ENCODE measurements around the gene CDH6.

Gene CDH6

DNA sequence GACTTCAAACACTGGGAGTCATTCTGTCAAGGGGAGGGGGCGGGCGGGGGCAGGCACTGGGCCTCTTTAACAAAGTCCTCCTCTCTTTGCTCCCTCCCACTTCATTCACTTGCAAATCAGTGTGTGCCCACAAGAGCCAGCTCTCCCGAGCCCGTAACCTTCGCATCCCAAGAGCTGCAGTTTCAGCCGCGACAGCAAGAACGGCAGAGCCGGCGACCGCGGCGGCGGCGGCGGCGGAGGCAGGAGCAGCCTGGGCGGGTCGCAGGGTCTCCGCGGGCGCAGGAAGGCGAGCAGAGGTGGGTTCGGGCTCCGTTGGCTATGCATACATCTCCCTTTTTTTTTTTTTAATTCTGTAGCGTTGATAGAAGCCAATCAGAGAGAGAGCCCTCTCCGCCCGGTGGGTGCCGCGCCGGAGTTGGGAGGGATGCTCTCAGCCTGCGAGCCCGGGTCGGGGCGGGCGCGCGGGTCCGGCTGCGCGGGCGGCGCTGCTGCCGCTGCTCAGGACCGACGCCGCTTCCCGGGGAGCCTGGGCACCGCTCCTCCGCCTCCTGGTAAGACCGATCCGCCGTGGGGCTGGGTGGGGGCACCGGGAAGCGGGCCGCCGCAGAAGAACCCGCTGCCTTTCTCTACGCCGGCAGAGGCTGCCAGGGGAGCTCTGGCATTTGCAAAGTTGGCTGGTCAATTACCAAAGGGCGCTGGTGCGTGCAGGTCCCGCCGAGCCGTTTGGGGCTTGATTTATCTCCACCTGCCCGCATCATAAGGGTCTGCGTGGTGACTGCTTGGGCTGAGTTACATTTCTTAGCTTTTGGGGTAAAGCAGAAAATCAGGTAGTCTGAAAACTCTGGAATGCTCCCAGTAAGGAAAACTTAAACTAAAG lies at the start of gene CDH6:
CDH6 (plus strand) TSS at position 96 of the 877 bp plus-strand sequence. CDS start 73,788 bp downstream, outside the sequence.
- no peak for DNase-seq (ENCODE audit: low read depth in 3 of 3)

DNA sequence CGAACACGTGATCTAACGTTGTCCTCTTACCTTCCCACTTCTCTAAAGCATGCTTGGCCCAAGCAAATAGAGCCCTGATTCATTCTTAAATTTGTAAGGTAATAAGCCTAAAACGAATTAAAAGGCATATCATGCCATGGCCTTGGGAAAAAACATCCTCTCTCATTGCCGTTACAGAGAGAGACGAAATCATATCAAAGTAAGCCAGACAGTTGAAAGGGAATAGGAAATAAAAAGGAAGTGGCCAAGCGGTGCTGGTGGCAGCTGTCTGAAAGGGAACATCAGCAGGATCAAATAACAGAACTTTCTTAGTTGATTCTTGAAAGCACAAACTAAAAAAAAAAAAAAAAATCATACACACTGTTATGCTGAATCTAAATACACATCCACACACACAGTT lies 49.1 kb upstream of the CDH6 start:
- DNase-seq (ENCODE audit: low read depth in 3 of 3) = no peak

DNA sequence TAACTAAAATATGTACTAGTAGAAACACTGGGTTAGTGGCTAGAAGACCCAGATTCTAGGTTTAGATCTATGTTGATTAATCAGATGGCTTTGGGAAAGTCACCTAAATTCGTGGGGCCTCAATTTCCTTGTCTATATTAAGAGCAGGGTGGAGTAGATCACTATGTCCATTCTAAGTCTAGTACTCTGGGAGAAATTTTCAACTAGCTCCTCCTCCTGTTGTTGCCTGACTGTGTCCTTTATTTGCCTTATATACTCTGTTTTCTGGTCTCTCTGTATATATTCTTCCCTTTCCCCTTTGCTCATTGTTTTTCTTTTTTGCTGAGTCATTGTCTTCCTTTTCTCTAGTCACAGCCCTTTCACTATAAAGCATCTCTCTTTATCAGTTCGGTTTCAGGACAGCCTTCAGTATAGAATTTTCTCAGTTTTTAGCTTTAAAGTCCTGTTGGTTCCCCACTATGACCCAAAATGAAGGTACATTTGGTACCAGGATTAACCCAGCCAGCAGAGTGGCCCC lies 44.5 kb upstream of the CDH6 start:
- no peak for DNase-seq (ENCODE audit: low read depth in 3 of 3)

DNA sequence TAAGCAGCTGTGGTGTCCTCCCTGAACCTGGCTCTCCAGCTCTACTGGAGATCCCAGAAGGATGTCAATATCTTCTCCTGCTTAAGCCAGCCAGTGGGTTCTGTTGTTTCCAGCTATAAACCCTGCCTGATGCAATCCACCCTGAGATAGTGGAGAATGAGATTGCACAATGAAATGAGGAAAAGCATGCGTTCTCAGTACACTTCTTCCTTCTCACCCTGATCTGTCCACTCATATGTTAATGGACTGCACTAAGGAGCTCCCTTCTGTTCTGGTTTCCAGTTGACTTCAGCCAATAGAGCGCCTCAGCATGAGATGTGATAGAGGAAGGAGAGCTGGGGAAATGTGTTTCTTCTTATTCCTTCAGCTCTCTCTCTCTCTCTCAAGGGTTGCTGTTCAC lies 40.0 kb upstream of the CDH6 start:
- DNase-seq (ENCODE audit: low read depth in 3 of 3) = no peak

DNA sequence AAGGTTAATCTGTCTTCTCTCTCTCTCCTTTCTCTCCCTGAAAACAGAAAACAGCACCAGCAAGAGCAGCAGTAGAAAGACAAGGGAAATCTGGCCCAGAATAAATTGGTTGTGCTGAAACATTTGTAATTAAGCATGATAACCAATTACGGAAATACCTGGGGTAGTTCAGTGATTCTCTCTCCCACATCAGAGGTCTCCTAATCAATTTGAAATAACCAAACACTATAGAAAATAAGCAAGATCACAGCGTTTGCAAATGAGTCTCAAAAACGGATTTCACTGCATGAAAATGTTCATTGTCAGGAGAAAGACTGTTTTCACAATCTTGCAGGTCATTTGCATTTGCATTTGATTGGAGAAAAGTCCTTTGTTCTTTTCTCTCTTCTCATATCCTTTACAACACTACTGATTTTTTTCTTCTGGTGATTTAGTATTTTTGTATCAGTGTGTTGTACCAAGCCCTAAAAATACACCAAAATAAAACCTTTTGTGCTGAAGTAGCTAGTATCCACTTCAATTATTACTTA lies 36.8 kb upstream of the CDH6 start:
- no peak for DNase-seq (ENCODE audit: low read depth in 3 of 3)

DNA sequence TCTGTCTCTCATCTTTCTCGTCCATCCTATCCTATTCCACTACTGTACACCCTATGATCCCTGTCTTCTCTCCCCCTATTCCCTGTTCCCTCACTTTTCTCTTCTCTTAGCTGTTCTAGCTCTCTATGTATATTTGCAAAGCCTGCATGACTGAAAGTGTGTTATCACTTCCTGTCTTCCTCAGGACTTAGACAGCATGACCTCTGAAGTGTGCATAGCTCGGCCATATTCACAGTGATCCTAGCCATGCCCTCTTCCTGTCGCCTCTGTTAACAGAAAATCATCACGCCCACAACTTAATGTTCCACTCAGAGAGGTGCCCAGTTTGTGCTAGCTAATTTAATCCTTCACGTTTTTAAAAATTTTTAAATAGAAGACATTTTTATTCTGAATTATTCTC lies 35.8 kb upstream of the CDH6 start:
- DNase-seq (ENCODE audit: low read depth in 3 of 3) = no peak

DNA sequence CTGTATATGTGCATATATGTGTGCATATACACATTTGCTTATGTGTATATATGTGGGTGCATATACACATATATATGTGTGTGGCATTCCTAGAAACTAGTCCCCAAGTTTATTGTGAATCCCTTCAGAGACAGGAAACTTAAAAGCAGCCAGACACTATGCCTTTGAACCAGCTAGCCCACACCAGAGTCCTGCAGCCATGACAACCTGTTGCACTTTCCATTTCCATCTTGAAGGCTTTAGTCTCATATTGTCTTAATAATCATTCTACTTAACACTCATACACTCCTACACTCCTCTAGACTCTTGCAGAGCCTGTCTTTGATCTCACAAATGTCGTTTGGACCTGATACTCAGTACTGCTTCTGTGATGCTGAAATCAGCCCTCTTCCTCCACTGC lies 34.8 kb upstream of the CDH6 start:
- DNase-seq (ENCODE audit: low read depth in 3 of 3) = no peak

DNA sequence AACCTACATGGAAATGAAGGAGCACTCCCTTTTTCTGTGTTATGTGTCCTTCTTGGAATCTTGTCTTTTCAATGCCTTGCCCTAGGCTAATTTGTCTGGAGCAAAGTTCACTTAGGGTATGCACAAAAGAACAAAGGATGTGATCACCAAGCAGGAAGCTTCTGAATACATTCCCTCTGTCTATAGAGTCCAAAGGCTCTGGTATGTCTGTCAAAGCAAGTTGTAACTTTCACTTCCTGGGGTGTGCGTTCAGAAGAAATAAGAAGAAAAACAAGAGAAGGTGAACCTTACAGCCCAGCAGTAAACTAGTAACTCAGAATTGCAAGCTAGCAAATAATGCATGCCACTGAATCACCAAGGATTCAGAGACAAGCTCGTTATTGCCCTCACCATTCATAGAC lies 31.7 kb upstream of the CDH6 start:
- DNase-seq (ENCODE audit: low read depth in 3 of 3) = no peak

DNA sequence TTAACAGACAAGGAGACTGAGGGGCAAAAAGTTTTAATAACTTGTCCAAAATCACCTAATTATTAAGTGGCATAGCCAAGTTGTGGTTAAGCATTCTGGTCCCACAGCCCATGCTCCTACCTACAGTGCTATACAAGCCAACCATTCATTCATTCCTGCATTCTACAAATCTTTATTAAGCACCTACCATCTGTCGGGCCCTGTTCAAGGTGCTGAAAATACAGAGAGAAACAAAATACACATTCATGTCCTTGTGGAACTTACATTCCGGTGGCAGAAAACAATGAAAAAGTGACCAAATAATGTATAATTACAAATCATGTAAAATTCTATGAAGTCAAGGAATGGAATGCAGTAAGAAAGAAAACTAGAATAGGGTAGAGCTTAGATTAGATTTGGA lies 27.8 kb upstream of the CDH6 start:
- no peak for DNase-seq (ENCODE audit: low read depth in 3 of 3)

DNA sequence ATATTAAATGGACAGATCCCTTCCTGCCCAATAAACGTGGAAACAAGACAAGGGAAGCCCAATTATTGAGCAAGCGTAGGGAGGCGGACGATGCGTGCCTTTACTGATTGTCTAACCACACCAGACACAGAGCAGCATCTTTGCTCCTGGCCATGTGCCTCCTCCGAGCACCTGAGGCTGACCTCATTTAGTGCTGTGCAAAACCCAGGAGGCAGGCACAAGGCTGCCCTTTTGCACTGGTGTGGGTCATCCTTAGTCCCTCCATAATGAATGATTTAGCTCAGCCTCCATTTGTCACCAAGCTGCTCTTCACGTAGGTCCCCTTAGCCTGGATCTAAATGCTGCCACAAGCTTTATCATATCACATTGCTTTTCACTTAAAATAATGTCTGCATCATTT lies 24.1 kb upstream of the CDH6 start:
- DNase-seq (ENCODE audit: low read depth in 3 of 3) = no peak

DNA sequence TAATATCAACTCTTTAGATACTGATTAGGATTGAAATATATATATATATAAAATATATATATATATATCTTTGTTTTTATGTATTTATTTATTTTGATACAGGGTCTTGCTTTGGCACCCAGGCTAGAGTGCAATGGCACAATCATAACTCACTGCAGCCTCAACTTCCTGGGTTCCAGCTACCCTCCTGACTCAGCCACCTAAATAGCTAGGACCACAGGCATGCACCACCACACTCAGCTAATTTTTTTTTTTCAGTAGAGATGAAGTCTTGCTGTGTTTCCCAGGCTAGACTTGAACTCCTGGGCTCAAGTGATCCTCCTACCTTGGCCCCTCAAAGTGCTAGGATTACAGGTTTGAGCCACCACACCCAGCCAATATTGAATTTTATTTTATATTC lies 20.6 kb upstream of the CDH6 start:
- no peak for DNase-seq (ENCODE audit: low read depth in 3 of 3)

DNA sequence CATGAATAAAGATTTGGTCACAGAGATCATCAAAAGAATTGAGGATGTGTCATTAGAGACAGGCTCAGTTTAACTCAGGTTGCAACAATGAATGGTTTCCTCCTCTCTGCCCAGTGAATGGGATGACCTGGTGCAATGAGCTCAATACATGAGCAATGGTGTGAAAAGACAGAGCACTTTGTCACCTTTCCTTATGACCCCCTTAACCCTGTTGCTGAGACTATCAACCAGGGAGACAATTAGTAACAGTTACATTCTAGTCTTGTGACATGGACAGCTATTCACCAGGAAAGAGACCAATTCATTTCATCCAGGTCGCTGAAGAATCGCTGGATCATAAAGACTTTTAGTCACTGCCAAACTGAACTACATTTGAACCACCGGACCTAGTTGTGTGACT lies 19.9 kb upstream of the CDH6 start:
- DNase-seq (ENCODE audit: low read depth in 3 of 3) = no peak

DNA sequence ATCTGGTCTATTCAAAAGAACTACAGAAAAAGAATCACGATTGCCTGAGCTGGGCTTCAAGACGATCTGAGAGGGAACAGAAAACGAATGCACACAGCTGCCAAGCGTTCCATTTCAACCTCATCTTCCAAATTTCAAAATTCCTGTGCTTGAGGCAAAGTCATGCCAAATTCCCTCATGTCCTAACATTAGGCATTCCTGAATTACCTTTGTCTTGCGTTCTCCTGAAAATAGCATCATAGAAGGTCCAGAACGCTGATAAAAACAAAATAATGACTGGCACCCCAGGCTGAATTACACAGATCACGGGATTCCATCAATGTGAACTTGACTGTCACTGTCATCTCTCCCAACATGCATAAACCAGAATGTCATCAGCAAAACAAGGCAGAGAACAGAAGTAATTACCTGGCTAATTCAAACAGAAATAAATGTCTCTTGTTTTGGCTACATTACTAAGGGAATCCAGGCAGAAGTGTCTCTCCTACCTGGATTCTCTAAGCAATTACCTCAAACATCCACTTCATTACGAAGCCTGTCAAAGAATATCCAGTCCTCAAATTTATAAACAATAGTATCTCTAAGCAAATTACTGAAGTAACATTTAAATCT lies 12.0 kb upstream of the CDH6 start:
- DNase-seq (ENCODE audit: low read depth in 3 of 3) = no peak

DNA sequence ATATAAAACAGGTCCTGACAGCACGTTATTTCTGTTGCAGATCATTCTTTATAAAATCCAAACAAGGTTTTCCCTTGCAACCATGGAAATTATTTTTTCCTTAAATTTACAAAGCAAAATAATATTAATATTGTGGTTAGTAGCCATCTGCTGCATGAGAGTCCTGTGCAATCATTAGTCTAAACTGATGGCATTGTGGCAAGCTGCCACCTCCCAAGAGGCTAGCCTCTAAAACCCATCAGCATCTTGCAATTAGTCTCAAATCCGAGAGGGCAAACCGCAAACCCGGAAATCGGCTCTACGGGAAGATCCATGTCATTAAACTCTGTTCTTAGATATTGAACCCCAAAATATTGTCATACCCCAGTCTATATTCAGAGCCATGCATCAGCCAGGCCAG lies 11.3 kb upstream of the CDH6 start:
- no peak for DNase-seq (ENCODE audit: low read depth in 3 of 3)

DNA sequence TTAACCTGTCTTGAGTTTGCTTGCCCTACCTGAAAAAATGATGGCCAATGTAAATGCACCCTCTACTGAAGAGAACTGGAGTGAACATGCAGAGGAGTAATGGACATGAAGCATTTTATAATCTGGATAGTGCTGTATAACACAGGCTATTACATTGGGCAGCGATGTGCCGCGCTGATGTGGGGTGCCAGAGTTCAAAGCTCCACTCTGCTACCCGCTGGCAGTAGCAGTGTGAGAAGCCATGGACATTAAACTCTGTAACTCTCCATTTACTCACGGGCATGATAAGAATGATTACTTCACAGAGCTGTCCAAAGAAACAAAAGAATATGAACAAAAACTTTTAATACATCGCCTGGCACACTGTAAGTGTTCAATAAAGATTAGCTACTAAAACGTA lies 7.5 kb upstream of the CDH6 start:
- DNase-seq (ENCODE audit: low read depth in 3 of 3) = no peak

DNA sequence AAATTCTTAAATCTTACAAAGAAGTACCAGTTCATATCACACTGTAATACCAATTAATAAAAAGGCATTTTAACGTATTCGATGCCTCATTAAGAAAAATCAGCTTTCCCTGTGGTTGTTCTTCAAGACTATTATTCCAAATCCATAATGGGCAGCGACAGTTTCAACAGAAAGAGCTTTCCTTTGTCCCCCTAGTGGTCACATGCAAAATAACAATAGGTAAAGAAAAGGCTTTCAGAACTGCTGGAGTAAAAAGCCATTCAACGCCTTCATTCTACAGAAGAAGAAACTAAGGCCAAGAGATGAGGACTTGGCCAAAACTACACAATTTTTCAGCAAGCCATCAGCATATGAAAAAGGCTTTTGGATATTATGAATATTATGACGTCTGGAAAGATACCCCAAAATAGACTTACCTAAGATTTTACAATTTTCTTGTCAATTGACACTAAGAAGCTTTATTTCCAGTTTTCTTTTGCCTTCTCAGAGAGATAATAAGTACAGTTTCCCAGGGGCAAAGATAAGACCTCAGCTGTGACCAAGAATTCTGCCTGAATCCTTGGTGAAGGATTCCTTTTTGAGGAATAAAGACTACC lies 6.7 kb upstream of the CDH6 start:
- DNase-seq (ENCODE audit: low read depth in 3 of 3) = no peak

DNA sequence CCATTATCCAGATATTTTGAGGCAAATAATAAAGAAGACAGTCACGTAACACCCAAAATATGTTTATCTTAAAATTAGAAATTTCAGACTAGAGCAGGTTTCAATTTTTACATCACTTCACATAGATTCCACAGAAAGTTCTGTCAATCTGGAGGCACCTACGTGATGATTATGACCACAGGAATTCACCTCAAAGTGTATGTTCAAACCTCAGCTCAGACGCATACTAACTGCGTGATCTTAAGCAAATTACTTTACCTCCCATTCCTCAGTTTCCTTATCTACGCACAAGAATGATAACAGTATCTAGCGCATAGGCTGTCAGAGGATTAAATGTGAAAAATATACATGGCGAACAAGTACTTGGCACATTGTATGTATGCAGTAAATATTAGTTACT lies 5.9 kb upstream of the CDH6 start:
- DNase-seq (ENCODE audit: low read depth in 3 of 3) = no peak

DNA sequence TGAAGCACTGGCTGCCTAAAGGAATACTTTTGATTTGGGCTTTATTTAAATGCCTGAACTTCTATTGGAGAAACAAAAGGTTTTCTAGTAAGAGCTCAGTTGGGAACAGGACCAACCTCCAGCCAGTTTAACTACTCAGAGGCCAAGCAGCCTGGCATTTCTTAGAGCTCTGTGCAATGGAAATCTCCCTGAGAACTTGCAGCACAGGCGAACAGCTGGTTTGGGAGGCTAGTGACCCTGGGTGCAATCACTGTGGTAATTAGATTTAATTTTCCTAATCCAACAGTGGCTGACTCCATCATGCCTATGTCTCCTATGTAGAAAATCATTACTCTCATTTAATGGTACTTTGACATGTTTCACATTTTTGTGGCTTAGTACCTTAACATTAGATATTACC lies 1.0 kb upstream of the CDH6 start:
- DNase-seq (ENCODE audit: low read depth in 3 of 3) = no peak

DNA sequence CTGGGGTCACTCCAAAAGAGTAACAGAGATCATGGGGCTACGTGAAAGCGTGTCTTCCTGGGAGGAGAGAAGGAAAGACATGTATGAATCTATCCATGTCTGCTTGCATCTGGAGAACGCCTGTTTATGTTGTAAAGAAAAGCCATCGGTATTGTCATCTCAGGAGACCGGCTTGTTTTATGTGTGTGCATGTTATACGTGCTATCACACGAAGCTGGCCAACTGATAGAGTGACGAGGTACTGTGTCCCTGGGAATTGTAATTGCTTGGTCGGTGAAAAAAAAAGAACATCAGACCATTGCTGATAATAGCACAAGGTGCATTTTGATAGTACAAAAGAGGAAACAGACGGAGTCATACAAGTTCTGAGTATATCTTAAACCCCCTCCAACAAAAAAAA lies 370 bp upstream of the CDH6 start:
- no peak for DNase-seq (ENCODE audit: low read depth in 3 of 3)

DNA sequence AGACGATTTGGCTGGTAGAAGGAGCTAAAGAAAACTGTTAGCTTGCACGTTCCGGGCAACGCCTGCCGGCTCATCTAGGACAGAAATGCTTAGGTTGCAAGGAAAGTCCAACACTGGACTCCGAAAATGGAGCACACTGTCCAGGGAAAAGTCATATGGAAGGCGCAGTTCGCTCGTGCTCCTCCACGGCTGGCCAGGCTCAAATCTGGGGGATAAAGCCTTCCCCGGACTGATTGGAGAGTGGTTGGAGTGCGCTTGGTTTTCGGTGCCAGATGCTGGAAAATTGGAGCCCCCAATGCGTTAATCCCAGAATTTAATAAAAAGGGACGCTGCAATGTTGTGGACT lies 955 bp downstream of the CDH6 start:
- DNase-seq (ENCODE audit: low read depth in 3 of 3) = no peak

DNA sequence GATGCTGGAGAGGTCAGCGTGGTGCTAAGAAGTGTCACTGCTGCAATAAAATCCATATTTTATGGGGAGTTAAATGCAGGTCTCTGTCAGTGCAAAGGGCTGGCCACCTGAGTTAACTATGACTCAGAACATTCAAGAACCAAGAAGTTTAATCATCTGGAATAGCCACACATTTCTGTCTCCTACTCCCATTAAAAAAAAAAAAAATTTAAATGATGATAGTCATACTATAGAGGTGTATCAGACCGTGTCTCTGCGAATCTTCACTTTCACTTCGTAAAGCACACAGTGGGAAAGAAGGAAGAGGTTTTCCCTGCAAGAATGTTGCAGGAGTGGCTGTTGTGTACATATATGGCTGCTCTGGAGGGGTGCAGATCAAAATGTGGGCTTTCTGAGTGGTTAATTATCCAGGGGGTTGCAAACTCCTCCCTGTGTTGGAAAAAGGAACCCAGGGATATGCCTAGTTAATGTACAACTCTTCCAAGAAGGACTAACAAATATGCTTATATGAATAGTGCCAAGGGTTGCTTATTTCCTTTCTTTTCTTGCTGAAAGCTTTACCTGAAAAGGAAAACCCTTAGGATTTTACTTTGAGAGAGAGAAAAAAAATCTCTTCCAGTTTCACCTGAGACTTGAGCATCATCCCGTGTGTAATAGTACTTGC lies 1.5 kb downstream of the CDH6 start:
- DNase-seq (ENCODE audit: low read depth in 3 of 3) = no peak

DNA sequence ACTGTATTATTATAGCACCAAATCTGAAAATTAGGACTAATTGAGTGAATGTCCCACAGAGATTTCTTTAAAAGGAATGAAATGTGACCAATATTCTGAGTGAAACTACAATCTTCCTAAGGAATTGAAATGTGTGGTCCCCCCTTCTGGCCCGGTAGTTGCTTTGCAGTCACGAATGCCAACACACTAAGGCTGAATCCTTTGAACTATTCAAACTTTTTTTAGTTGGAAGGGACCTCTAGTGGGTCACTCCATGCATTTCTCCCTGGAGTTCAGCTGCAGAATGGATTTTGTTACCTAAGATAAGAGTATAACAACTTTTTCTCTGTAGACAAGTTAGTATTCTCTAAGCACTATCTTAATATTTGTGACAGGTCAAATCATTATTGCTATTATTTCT lies 2.8 kb downstream of the CDH6 start:
- no peak for DNase-seq (ENCODE audit: low read depth in 3 of 3)

All from stimulated activated CD4-positive, alpha-beta T cell treated with anti-CD3 and anti-CD28 coated beads, TNF-alpha, amount 100 ng/mL, for 24 hours (primary cell).